H1 (cell line): ENCODE measurements around the gene NECTIN1. TPM values are rescaled to one million over a fixed set of nuclear protein-coding genes. Genes with fewer than 3 reads are reported as not detected.

Source experiments
- CEBPB ChIP-seq: IDR thresholded peaks from 2 replicates; pipeline ENCODE4 v1.6.1; 2012; ENCODE audit warnings: low read depth, low read length
- KDM5A ChIP-seq: fragments of 200-600 bp; IDR thresholded peaks from 2 replicates; pipeline ENCODE4 v1.7.1; 2012; ENCODE audit warnings: mild to moderate bottlenecking, low read length, inconsistent platforms, mixed read lengths
- PHF8 ChIP-seq: fragments of 200-600 bp; sonication (generic); conservative IDR thresholded peaks from 2 replicates; pipeline ENCODE4 v1.7.1; 2012; ENCODE audit warnings: low read depth, mild to moderate bottlenecking, inconsistent platforms, low read length, moderate library complexity
- SP1 ChIP-seq: IDR thresholded peaks from 2 replicates; pipeline ENCODE4 v1.6.1; 2011; ENCODE audit warnings: low read depth, low read length
- TAF1 ChIP-seq: IDR thresholded peaks from 2 replicates; pipeline ENCODE4 v1.6.1; 2011; ENCODE audit warnings: mild to moderate bottlenecking, low read depth, low read length
- polyA plus RNA-seq, 7 experiments: library from polyadenylated mRNA; depleted of rRNA in 3 of 7; stranded (reverse) in 5 of 7; unstranded in 2 of 7; fragments of >200 nt in 5 of 7; fragments of 200-250 nt in 2 of 7; gene quantifications; 1 replicate in 5 of 7; 2 replicates in 1 of 7; 4 replicates in 1 of 7; pipeline versions ENCODE4 v1.2.1 to v1.2.3, GENCODE V29; 2011 to 2013; ENCODE audit warnings: missing spikeins in 2 of 7, mixed read lengths in 2 of 7
- total RNA-seq: library from RNA; stranded (reverse); fragmentation: NEBNext Ultra II Directional; extraction: Animal tissue kit (Norgen Biotek cat#: 25700); gene quantifications from 2 replicates; pipeline ENCODE4 v1.2.1, GENCODE V29; 2021
- TF ChIP-seq, protein P1 (sequence below): fragments of 300-600 bp; sonication (generic); IDR thresholded peaks from 2 replicates; pipeline ENCODE4 v1.7.1; 2012; ENCODE audit warnings: low read length, moderate library complexity, mild to moderate bottlenecking, inconsistent platforms; ENCODE audit not compliant: insufficient replicate concordance
- TF ChIP-seq, protein P2 (sequence below): IDR thresholded peaks from 2 replicates; pipeline ENCODE4 v1.6.1; 2012; ENCODE audit warnings: inconsistent platforms
- TF ChIP-seq, protein P3 (sequence below): IDR thresholded peaks from 2 replicates; pipeline ENCODE4 v1.6.1; 2011; ENCODE audit warnings: low read length, improper control_type of control experiment

NECTIN1 gene
- total and polyA plus RNA-seq, 2 of the 8 experiments (the other 6 are each of a cell fraction or from before 2014, with no cell fraction given): 43.2 to 97.7 TPM

DNA sequence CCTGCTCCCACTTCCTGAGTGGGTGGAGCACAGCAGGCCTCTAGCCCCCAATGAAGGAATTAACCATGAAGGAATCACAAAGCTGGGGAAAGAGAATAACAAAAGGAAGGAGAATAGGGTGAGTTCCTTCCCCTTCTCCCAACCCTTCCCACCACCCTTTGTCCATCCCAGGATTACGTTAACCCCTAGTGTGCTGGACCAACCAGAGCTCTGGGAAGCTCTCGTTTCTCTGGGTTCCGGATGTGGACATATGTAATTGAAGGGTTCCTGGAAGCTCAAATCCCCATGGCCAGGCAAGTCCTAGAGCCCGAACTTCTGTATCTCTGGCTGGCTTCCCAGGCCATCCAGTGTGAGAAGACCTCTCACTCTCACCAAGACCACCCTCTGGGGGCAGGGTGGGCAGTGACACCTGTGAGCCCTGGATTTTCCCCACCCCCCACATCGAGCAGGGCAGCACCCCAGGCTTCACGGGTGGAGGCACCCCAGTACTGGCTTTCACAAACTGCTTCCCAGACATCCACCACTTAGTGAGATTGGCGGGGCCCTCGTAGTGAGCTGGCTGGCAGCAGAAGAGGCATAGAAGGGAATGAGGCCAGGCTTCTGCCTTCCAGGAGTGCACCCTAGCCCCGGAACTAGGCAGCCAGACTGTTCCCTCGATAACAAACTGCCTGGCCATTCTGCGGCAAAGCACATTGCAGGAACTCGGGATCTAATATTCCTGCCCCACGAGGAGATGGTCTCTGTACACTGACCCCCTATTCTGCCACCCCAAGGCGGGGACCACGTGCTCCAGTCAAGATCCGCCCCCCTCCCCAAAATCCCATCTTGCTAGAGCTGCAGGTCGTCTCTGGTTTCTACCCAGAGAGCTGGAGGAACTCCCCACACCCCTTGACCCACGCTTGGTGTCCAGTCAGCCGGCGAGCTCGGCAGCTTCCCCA is 2.1 kb downstream of the NECTIN1 start (continued):
- TF ChIP-seq, protein P1, sequence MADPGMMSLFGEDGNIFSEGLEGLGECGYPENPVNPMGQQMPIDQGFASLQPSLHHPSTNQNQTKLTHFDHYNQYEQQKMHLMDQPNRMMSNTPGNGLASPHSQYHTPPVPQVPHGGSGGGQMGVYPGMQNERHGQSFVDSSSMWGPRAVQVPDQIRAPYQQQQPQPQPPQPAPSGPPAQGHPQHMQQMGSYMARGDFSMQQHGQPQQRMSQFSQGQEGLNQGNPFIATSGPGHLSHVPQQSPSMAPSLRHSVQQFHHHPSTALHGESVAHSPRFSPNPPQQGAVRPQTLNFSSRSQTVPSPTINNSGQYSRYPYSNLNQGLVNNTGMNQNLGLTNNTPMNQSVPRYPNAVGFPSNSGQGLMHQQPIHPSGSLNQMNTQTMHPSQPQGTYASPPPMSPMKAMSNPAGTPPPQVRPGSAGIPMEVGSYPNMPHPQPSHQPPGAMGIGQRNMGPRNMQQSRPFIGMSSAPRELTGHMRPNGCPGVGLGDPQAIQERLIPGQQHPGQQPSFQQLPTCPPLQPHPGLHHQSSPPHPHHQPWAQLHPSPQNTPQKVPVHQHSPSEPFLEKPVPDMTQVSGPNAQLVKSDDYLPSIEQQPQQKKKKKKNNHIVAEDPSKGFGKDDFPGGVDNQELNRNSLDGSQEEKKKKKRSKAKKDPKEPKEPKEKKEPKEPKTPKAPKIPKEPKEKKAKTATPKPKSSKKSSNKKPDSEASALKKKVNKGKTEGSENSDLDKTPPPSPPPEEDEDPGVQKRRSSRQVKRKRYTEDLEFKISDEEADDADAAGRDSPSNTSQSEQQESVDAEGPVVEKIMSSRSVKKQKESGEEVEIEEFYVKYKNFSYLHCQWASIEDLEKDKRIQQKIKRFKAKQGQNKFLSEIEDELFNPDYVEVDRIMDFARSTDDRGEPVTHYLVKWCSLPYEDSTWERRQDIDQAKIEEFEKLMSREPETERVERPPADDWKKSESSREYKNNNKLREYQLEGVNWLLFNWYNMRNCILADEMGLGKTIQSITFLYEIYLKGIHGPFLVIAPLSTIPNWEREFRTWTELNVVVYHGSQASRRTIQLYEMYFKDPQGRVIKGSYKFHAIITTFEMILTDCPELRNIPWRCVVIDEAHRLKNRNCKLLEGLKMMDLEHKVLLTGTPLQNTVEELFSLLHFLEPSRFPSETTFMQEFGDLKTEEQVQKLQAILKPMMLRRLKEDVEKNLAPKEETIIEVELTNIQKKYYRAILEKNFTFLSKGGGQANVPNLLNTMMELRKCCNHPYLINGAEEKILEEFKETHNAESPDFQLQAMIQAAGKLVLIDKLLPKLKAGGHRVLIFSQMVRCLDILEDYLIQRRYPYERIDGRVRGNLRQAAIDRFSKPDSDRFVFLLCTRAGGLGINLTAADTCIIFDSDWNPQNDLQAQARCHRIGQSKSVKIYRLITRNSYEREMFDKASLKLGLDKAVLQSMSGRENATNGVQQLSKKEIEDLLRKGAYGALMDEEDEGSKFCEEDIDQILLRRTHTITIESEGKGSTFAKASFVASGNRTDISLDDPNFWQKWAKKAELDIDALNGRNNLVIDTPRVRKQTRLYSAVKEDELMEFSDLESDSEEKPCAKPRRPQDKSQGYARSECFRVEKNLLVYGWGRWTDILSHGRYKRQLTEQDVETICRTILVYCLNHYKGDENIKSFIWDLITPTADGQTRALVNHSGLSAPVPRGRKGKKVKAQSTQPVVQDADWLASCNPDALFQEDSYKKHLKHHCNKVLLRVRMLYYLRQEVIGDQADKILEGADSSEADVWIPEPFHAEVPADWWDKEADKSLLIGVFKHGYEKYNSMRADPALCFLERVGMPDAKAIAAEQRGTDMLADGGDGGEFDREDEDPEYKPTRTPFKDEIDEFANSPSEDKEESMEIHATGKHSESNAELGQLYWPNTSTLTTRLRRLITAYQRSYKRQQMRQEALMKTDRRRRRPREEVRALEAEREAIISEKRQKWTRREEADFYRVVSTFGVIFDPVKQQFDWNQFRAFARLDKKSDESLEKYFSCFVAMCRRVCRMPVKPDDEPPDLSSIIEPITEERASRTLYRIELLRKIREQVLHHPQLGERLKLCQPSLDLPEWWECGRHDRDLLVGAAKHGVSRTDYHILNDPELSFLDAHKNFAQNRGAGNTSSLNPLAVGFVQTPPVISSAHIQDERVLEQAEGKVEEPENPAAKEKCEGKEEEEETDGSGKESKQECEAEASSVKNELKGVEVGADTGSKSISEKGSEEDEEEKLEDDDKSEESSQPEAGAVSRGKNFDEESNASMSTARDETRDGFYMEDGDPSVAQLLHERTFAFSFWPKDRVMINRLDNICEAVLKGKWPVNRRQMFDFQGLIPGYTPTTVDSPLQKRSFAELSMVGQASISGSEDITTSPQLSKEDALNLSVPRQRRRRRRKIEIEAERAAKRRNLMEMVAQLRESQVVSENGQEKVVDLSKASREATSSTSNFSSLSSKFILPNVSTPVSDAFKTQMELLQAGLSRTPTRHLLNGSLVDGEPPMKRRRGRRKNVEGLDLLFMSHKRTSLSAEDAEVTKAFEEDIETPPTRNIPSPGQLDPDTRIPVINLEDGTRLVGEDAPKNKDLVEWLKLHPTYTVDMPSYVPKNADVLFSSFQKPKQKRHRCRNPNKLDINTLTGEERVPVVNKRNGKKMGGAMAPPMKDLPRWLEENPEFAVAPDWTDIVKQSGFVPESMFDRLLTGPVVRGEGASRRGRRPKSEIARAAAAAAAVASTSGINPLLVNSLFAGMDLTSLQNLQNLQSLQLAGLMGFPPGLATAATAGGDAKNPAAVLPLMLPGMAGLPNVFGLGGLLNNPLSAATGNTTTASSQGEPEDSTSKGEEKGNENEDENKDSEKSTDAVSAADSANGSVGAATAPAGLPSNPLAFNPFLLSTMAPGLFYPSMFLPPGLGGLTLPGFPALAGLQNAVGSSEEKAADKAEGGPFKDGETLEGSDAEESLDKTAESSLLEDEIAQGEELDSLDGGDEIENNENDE: no peak
- TF ChIP-seq, protein P2, sequence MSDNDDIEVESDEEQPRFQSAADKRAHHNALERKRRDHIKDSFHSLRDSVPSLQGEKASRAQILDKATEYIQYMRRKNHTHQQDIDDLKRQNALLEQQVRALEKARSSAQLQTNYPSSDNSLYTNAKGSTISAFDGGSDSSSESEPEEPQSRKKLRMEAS: peak; percentile 42
- TF ChIP-seq TAF1 (no peak), KDM5A (no peak), SP1 (peak; percentile 49; the same call in 1 of the 2 replicates), CEBPB (no peak), PHF8 (no peak)
- TF ChIP-seq, protein P3, sequence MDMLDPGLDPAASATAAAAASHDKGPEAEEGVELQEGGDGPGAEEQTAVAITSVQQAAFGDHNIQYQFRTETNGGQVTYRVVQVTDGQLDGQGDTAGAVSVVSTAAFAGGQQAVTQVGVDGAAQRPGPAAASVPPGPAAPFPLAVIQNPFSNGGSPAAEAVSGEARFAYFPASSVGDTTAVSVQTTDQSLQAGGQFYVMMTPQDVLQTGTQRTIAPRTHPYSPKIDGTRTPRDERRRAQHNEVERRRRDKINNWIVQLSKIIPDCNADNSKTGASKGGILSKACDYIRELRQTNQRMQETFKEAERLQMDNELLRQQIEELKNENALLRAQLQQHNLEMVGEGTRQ: no peak
